A204.1 (cell line): ENCODE results near the gene HTR7.

Source experiments
- FAIRE-seq: peaks from 2 replicates; lab custom pipeline; 2012; peaks lifted over from hg19 to GRCh38; lab: Jason Lieb, UNC

HTR7 gene

GRCh38 chr10:90734415-90734814 lies 123.4 kb downstream of the HTR7 start:
- FAIRE-seq, result no peak

DNA sequence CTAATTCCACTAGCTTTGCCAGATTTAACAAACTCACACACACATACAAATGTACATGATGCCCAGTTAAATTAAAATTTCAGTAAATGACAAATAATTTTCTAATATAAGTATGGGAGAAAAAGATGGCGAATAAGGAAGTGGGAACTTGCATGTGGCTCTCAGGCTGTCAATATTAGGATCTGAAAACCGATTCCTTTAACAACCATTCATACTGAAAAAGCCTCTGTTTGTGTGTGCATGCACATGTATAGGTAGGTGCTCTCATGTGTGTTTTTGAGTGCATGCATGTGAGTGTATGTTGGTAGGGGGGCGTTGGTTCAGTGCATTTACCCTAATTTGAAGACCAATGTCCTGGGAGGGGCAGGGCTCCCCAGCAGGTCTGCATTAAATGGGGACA lies 125.3 kb downstream of the HTR7 start:
- no peak for FAIRE-seq

DNA sequence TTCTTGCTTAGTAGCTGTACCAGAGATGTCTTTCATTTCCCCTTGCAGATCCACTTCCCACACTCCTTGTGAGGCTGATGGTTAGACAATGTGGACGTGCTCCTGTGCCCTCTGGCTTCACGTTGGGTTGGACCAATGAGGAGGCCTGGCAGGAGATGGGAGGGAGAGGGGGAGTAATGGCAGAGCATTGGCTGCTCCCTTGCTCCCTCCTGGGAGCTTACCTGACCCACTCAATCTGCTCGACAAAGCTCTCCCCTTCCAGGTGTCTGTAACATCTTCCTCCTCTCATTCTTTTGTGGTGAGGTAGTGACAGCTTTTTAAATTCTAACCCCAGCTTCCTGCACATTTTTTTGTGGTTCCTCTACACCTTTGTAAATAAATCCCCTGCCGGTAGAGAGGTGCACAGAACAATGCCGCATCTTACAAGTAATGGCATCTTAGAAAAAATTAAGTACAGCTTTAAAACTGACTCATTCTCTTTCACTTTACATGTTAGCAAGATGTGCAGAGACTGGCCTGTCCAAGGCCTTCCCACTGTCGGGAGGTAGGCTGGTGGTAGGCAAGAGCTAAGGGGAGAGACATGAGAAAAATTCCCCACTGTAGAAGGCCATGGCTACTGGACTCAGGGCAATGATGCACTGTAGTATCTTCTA lies 134.3 kb downstream of the HTR7 start:
- no peak for FAIRE-seq

GRCh38 chr10:90722832-90723231 lies 135.0 kb downstream of the HTR7 start:
- FAIRE-seq, result no peak

DNA sequence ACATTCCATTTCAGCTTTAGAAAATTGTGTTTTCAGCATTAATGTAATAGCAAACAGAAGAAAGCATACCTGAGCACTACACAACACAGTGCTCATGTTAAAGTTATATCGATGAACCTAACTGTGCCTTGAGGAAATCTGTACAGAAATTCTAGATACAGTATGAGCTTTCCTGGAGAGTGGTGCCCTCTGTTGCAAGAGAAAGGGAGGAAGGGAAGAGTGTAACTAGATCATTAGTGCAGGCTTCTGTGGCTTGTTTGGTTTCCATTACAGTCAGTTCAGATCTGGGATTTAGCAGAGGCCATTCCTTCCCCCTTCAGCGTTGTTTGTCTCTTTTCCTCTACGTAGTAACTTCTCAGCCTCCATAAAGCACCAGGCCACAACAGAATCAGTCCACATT lies 139.7 kb downstream of the HTR7 start:
- FAIRE-seq, result no peak

- FAIRE-seq, result no peak
Observed at GRCh38 chr10:90712529-90712928, 145.3 kb downstream of the HTR7 start.

GRCh38 chr10:90709727-90710126 lies 148.1 kb downstream of the HTR7 start:
- FAIRE-seq, result no peak

DNA sequence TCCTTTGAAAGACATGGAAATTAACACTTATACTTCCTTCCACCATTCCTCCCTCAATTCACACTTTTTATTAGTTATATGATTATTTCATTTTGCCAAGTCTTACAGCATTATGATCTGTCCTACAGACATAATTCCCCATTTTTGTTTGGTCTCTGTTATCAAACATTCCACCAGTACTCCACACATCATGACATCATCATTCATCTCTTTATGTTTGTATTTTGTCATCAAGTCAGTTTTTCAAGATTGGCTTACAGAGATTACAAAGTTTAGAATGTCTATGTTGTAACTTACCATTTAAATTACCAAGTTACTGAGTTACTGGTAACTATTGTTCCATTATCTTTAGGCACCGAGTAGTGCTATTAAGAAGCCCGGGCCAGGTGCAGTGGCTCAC lies 150.2 kb downstream of the HTR7 start:
- FAIRE-seq, result no peak

GRCh38 chr10:90701428-90701827 lies 156.4 kb downstream of the HTR7 start:
- no peak for FAIRE-seq

GRCh38 chr10:90695915-90696676 lies 161.7 kb downstream of the HTR7 start:
- no peak for FAIRE-seq
